Neuronal stem cell (in vitro differentiated cells): ENCODE measurements around the gene CNOT6.
A peak's percentile ranks its signal among the peaks of the same experiment; 100 is the strongest.

Experiments
- DNase-seq: peaks from one replicate; pipeline ENCODE4 v3.0.0-alpha.2; 2013; ENCODE audit warnings: low spot score
- H2AFZ ChIP-seq: one replicate; pipeline ENCODE4 v1.6.1; 2013; ENCODE audit warnings: mild to moderate bottlenecking, low read length, inconsistent platforms
- H2AK5ac ChIP-seq: 2 replicates; pipeline ENCODE4 v1.6.1; 2013; ENCODE audit warnings: low read depth, mild to moderate bottlenecking, inconsistent platforms, low read length, moderate library complexity, mixed read lengths
- H2BK120ac ChIP-seq: 2 replicates; pipeline ENCODE4 v1.6.1; 2013; ENCODE audit warnings: low read depth, mild to moderate bottlenecking, inconsistent platforms, low read length, moderate library complexity, mixed read lengths
- H2BK12ac ChIP-seq: one replicate; pipeline ENCODE4 v1.6.1; 2013; ENCODE audit warnings: low read length, inconsistent platforms
- H2BK15ac ChIP-seq: 2 replicates; pipeline ENCODE4 v1.6.1; 2013; ENCODE audit warnings: mild to moderate bottlenecking, low read length, inconsistent platforms, mixed read lengths
- H2BK5ac ChIP-seq: one replicate; pipeline ENCODE4 v1.6.1; 2013; ENCODE audit warnings: inconsistent platforms, mild to moderate bottlenecking, low read length, moderate library complexity
- H3K14ac ChIP-seq: one replicate; pipeline ENCODE4 v1.6.1; 2013; ENCODE audit warnings: low read length, inconsistent platforms
- H3K18ac ChIP-seq: 2 replicates; pipeline ENCODE4 v1.6.1; 2013; ENCODE audit warnings: low read length, inconsistent platforms
- H3K23ac ChIP-seq: 2 replicates; pipeline ENCODE4 v1.6.1; 2013; ENCODE audit warnings: low read depth, mild to moderate bottlenecking, mixed read lengths, low read length, inconsistent platforms; ENCODE audit not compliant: poor library complexity
- H3K27ac ChIP-seq: replicated peaks from 3 replicates; pipeline ENCODE4 v1.5.1; 2013; ENCODE audit warnings: low read length, inconsistent platforms
- H3K27me3 ChIP-seq, 3 experiments: 2 replicates each; pipeline ENCODE4 v1.6.1; 2013; ENCODE audit warnings: low read length in 3 of 3, mild to moderate bottlenecking in 2 of 3, inconsistent platforms in 1 of 3, low read depth in 1 of 3, mixed read lengths in 1 of 3, moderate library complexity in 1 of 3; ENCODE audit not compliant: control insufficient read depth in 3 of 3, insufficient read depth in 3 of 3
- H3K36me3 ChIP-seq, 2 donors: replicated peaks in 1 of 2; 2 replicates each; pipeline ENCODE4 v1.6.1; 2013; ENCODE audit warnings: low read length in 2 of 2; ENCODE audit not compliant: control insufficient read depth in 2 of 2, insufficient read depth in 2 of 2
- H3K4ac ChIP-seq: 2 replicates; pipeline ENCODE4 v1.6.1; 2013; ENCODE audit warnings: inconsistent platforms, mild to moderate bottlenecking, low read length, moderate library complexity
- H3K4me1 ChIP-seq, 2 donors: 1 replicate in 1 of 2; 2 replicates in 1 of 2; pipeline ENCODE4 v1.6.1; 2013; ENCODE audit warnings: low read length in 2 of 2, low read depth in 1 of 2; ENCODE audit not compliant: control insufficient read depth in 2 of 2, insufficient read depth in 1 of 2
- H3K4me2 ChIP-seq: one replicate; pipeline ENCODE4 v1.6.1; 2013; ENCODE audit warnings: mild to moderate bottlenecking, low read length, inconsistent platforms; ENCODE audit not compliant: insufficient read depth, poor library complexity, severe bottlenecking
- H3K4me3 ChIP-seq, 2 donors: 2 replicates each; pipeline ENCODE4 v1.5.1; 2013; ENCODE audit warnings: low read length in 2 of 2, mild to moderate bottlenecking in 2 of 2, inconsistent platforms in 1 of 2, moderate library complexity in 1 of 2
- H3K79me1 ChIP-seq: one replicate; pipeline ENCODE4 v1.6.1; 2013; ENCODE audit warnings: low read depth, mild to moderate bottlenecking, inconsistent platforms, low read length, moderate library complexity
- H3K9ac ChIP-seq: one replicate; pipeline ENCODE4 v1.6.1; 2013; ENCODE audit warnings: mild to moderate bottlenecking, low read depth, low read length, inconsistent platforms; ENCODE audit not compliant: poor library complexity
- H3K9me3 ChIP-seq, 2 donors: replicated peaks in 1 of 2; 2 replicates each; pipeline versions ENCODE3 to v1.6.1; 2013; ENCODE audit warnings: low read length in 2 of 2, mild to moderate bottlenecking in 2 of 2, inconsistent platforms in 1 of 2, low read depth in 1 of 2, mixed read lengths in 1 of 2, moderate library complexity in 1 of 2; ENCODE audit not compliant: control insufficient read depth in 2 of 2, insufficient read depth in 1 of 2
- H4K8ac ChIP-seq: one replicate; pipeline ENCODE4 v1.6.1; 2013; ENCODE audit warnings: low read depth, mild to moderate bottlenecking, inconsistent platforms, low read length, moderate library complexity
- H4K91ac ChIP-seq: one replicate; pipeline ENCODE4 v1.6.1; 2013; ENCODE audit warnings: low read length, low read depth, mild to moderate bottlenecking, inconsistent platforms; ENCODE audit not compliant: poor library complexity
- WGBS, 2 donors: extraction: QIAGEN DNeasy Blood & Tissue Kit; methylation state at CpG; one replicate each; pipeline ENCODE4 v1.1.7; 2013; ENCODE audit warnings: missing lambda C conversion rate in 2 of 2, mixed read lengths in 1 of 2; ENCODE audit not compliant: insufficient read length in 2 of 2, insufficient replicate concordance in 1 of 2; ENCODE audit errors: extremely low coverage in 2 of 2; 5-methylcytosine and 5-hydroxymethylcytosine counted together

The CNOT6 gene

GRCh38 chr5:180603076-180603594, 109.0 kb downstream of the CNOT6 start:
- H2BK15ac ChIP-seq: no peak overlapping the region
- H2AFZ ChIP-seq: no peak overlapping the region
- H3K9me3 ChIP-seq: no peaks in the 10 kb centered on the region
- no CpG with 5 or more reads among the region's 19 CpGs for WGBS, 2 donors
- H2BK12ac ChIP-seq: no peak overlapping the region
- H4K91ac ChIP-seq: peak overlapping the region; percentile 66
- H4K8ac ChIP-seq: no peak overlapping the region
- H3K27ac ChIP-seq: no peak overlapping the region
- H3K4ac ChIP-seq: no peak overlapping the region
- no peak for DNase-seq
- no peak overlapping the region for H3K4me3 ChIP-seq
- no peak overlapping the region for H2BK120ac ChIP-seq
- H3K79me1 ChIP-seq: no peaks in the 10 kb centered on the region
- no peak overlapping the region for H2BK5ac ChIP-seq
- H3K18ac ChIP-seq: peak overlapping the region; percentile 16
- no peak overlapping the region for H3K4me2 ChIP-seq
- peak overlapping the region; percentile 10 for H2AK5ac ChIP-seq
- H3K4me1 ChIP-seq: peaks cover 0 to 2% of the 10 kb centered on the region in 2 donors
- no peak overlapping the region for H3K14ac ChIP-seq
- no peaks in the 10 kb centered on the region for H3K27me3 ChIP-seq
- no peak overlapping the region for H3K23ac ChIP-seq
- peaks cover 0 to 3% of the 10 kb centered on the region in 2 donors for H3K36me3 ChIP-seq
- H3K9ac ChIP-seq: no peak overlapping the region

- Histone ChIP-seq H3K4me2 (no peak overlapping the region), H2BK5ac (no peak overlapping the region), H3K23ac (no peak overlapping the region), H2BK15ac (no peak overlapping the region), H3K18ac (no peak overlapping the region), H3K79me1 (peaks cover 2% of the 10 kb centered on the region), H4K8ac (no peak overlapping the region), H2AFZ (no peak overlapping the region), H4K91ac (no peak overlapping the region), H3K9ac (no peak overlapping the region), H2AK5ac (no peak overlapping the region), H3K4me1 (peaks cover 0 to 2% of the 10 kb centered on the region in 2 donors), H3K27me3 (no peaks in the 10 kb centered on the region), H3K4ac (no peak overlapping the region), H3K27ac (no peak overlapping the region), H3K9me3 (no peaks in the 10 kb centered on the region), H2BK12ac (no peak overlapping the region), H3K14ac (no peak overlapping the region), H2BK120ac (no peak overlapping the region), H3K36me3 (peaks cover 2 to 12% of the 10 kb centered on the region in 2 donors), H3K4me3 (peak overlapping the region in 1 of 2 donors; percentile 8)
- WGBS, 2 donors: no CpG with 5 or more reads among the region's 13 CpGs
- no peak for DNase-seq
Measured at GRCh38 chr5:180604271-180604670, 110.1 kb downstream of the CNOT6 start.

GRCh38 chr5:180605554-180606214, 111.5 kb downstream of the CNOT6 start:
- Histone ChIP-seq H3K79me1 (peaks cover 2% of the 10 kb centered on the region), H2AFZ (no peak overlapping the region), H3K9ac (no peak overlapping the region), H2BK5ac (no peak overlapping the region), H3K14ac (no peak overlapping the region), H2BK15ac (no peak overlapping the region), H2BK120ac (no peak overlapping the region), H3K18ac (no peak overlapping the region), H4K91ac (no peak overlapping the region), H3K27me3 (no peaks in the 10 kb centered on the region), H3K4me2 (no peak overlapping the region), H4K8ac (no peak overlapping the region), H3K9me3 (no peaks in the 10 kb centered on the region), H3K36me3 (peaks cover 2 to 24% of the 10 kb centered on the region in 2 donors), H3K4me3 (no peak overlapping the region), H3K4me1 (peaks cover 0 to 2% of the 10 kb centered on the region in 2 donors), H2BK12ac (no peak overlapping the region), H3K4ac (no peak overlapping the region), H3K27ac (no peak overlapping the region), H3K23ac (no peak overlapping the region), H2AK5ac (no peak overlapping the region)
- no CpG with 5 or more reads among the region's 11 CpGs for WGBS, 2 donors
- no peak for DNase-seq

- H3K27me3 ChIP-seq: no peaks in the 10 kb centered on the region
- peak overlapping the region; percentile 49 for H3K18ac ChIP-seq
- peaks cover 0 to 2% of the 10 kb centered on the region in 2 donors for H3K4me1 ChIP-seq
- H3K9ac ChIP-seq: no peak overlapping the region
- no peak overlapping the region for H3K4me2 ChIP-seq
- no peak overlapping the region for H2BK5ac ChIP-seq
- H3K36me3 ChIP-seq: peaks cover 2 to 27% of the 10 kb centered on the region in 2 donors
- no peak overlapping the region for H3K4ac ChIP-seq
- H3K4me3 ChIP-seq: no peak overlapping the region
- no peaks in the 10 kb centered on the region for H3K9me3 ChIP-seq
- H2AFZ ChIP-seq: no peak overlapping the region
- peak overlapping the region; percentile 32 for H3K23ac ChIP-seq
- no peak overlapping the region for H2BK15ac ChIP-seq
- no peak overlapping the region for H2BK12ac ChIP-seq
- H4K8ac ChIP-seq: no peak overlapping the region
- H2AK5ac ChIP-seq: no peak overlapping the region
- no peak overlapping the region for H2BK120ac ChIP-seq
- DNase-seq: no peak
- H3K27ac ChIP-seq: no peak overlapping the region
- H4K91ac ChIP-seq: no peak overlapping the region
- H3K79me1 ChIP-seq: peaks cover 2% of the 10 kb centered on the region
- no CpG with 5 or more reads among the region's 21 CpGs for WGBS, 2 donors
- H3K14ac ChIP-seq: no peak overlapping the region
Measured at GRCh38 chr5:180606215-180606785, 112.1 kb downstream of the CNOT6 start.
